OCI-LY1 (cell line): ENCODE results near the gene RAB11FIP4.

ENCODE experiments used
- H2AFZ ChIP-seq: fragments of 200-600 bp; sonication (generic), shearing (Covaris generic); 2 replicates; pipeline ENCODE4 v1.6.0; 2014; ENCODE audit warnings: antibody characterized with exemption, mild to moderate bottlenecking, low read length
- H3F3A ChIP-seq: fragments of 200-600 bp; sonication (generic), shearing (Covaris generic); 2 replicates; pipeline ENCODE4 v1.6.0; 2014; ENCODE audit warnings: mild to moderate bottlenecking, antibody characterized with exemption, low read length, moderate library complexity; ENCODE audit not compliant: insufficient read depth
- H3K27ac ChIP-seq: fragments of 200-600 bp; sonication (generic); 2 replicates; pipeline ENCODE4 v1.5.1; 2014; ENCODE audit warnings: low read length, mixed run types, mild to moderate bottlenecking, low read depth; ENCODE audit not compliant: poor library complexity, severe bottlenecking
- H3K27me3 ChIP-seq: fragments of 200-600 bp; sonication (generic); 2 replicates; pipeline ENCODE4 v1.6.0; 2014; ENCODE audit warnings: antibody characterized with exemption, mild to moderate bottlenecking, low read length, moderate library complexity; ENCODE audit not compliant: insufficient read depth
- H3K36me3 ChIP-seq: fragments of 200-600 bp; sonication (generic); 2 replicates; pipeline ENCODE4 v1.6.1; 2014; ENCODE audit warnings: mild to moderate bottlenecking, antibody characterized with exemption, low read length, moderate library complexity, mixed read lengths; ENCODE audit not compliant: insufficient read depth
- H3K4me1 ChIP-seq: fragments of 200-600 bp; sonication (generic); 2 replicates; pipeline ENCODE4 v1.5.1; 2014; ENCODE audit warnings: mild to moderate bottlenecking, low read length, moderate library complexity; ENCODE audit not compliant: insufficient read depth, severe bottlenecking
- H3K4me2 ChIP-seq: fragments of 200-600 bp; sonication (generic), shearing (Covaris generic); 2 replicates; pipeline ENCODE4 v1.6.1; 2014; ENCODE audit warnings: low read length
- H3K4me3 ChIP-seq: fragments of 200-600 bp; sonication (generic); 2 replicates; pipeline ENCODE4 v1.5.1; 2014; ENCODE audit warnings: low read length, low read depth, mild to moderate bottlenecking, mixed read lengths; ENCODE audit not compliant: poor library complexity, severe bottlenecking
- H3K79me2 ChIP-seq: fragments of 200-600 bp; shearing (Covaris generic); 2 replicates; pipeline ENCODE4 v1.6.1; 2016; ENCODE audit warnings: mixed run types, low read length, mixed read lengths; ENCODE audit not compliant: insufficient read depth
- H3K9ac ChIP-seq: fragments of 200-600 bp; sonication (generic), shearing (Covaris generic); 2 replicates; pipeline ENCODE4 v1.6.1; 2014; ENCODE audit warnings: mild to moderate bottlenecking, low read length, mixed read lengths
- H3K9me2 ChIP-seq: fragments of 200-600 bp; sonication (generic), shearing (Covaris generic); 2 replicates; pipeline ENCODE4 v1.6.1; 2014; ENCODE audit warnings: low read depth, mild to moderate bottlenecking, low read length, mixed read lengths
- H3K9me3 ChIP-seq: fragments of 200-600 bp; shearing (Covaris generic); 2 replicates; pipeline ENCODE4 v1.6.1; 2014; ENCODE audit warnings: low read length, mixed read lengths
- H4K20me1 ChIP-seq: fragments of 200-600 bp; sonication (generic), shearing (Covaris generic); 2 replicates; pipeline ENCODE4 v1.6.0; 2016; ENCODE audit warnings: mild to moderate bottlenecking, low read length; ENCODE audit not compliant: insufficient read depth
- EZH2 ChIP-seq: fragments of 200-600 bp; sonication (generic), shearing (Covaris generic); IDR thresholded peaks from 2 replicates; pipeline ENCODE4 v1.8.0; 2017; ENCODE audit warnings: borderline replicate concordance, mixed run types, mild to moderate bottlenecking, antibody characterized with exemption, low read length, moderate library complexity, mixed read lengths
- TF ChIP-seq, protein P1 (sequence below): fragments of 200-600 bp; sonication (generic), shearing (Covaris generic); IDR thresholded peaks from 2 replicates; pipeline ENCODE4 v1.5.1; 2017; ENCODE audit warnings: mild to moderate bottlenecking, antibody characterized with exemption, low read length, moderate library complexity, mixed read lengths

Gene RAB11FIP4

DNA sequence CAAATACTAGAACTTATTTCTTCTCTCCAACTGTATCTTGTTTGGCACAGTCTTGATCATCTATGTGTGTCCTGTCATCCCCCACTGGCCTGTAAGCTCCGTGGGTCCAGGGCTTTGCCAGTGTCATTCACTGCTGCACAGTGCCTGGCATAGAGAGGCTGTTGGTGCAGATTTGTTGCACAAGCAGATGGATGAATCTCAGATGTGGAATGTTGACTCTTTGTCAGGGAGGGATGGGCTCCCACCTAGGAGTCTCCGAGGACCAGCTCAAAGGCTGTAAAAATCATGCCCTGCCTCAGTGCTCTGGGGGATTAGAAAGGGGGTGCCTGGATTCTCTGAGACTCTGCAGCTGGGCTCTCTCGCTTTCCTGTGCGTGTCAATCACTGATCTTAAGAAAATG is 60.6 kb downstream of the RAB11FIP4 start:
- Histone ChIP-seq H3K36me3 (no peaks in the 10 kb centered on the region), H2AFZ (no peak overlapping the region), H3K9ac (no peak overlapping the region), H3K4me2 (no peak overlapping the region), H3K27ac (no peak overlapping the region), H3K4me1 (no peaks in the 10 kb centered on the region), H3K9me2 (no peaks in the 10 kb centered on the region), H4K20me1 (no peaks in the 10 kb centered on the region), H3F3A (no peaks in the 10 kb centered on the region), H3K4me3 (no peak overlapping the region), H3K9me3 (no peaks in the 10 kb centered on the region), H3K27me3 (peaks cover 10% of the 10 kb centered on the region; the same call in 1 of the 2 replicates), H3K79me2 (no peaks in the 10 kb centered on the region)
- TF ChIP-seq, protein P1, sequence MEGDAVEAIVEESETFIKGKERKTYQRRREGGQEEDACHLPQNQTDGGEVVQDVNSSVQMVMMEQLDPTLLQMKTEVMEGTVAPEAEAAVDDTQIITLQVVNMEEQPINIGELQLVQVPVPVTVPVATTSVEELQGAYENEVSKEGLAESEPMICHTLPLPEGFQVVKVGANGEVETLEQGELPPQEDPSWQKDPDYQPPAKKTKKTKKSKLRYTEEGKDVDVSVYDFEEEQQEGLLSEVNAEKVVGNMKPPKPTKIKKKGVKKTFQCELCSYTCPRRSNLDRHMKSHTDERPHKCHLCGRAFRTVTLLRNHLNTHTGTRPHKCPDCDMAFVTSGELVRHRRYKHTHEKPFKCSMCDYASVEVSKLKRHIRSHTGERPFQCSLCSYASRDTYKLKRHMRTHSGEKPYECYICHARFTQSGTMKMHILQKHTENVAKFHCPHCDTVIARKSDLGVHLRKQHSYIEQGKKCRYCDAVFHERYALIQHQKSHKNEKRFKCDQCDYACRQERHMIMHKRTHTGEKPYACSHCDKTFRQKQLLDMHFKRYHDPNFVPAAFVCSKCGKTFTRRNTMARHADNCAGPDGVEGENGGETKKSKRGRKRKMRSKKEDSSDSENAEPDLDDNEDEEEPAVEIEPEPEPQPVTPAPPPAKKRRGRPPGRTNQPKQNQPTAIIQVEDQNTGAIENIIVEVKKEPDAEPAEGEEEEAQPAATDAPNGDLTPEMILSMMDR = no peak
- TF ChIP-seq EZH2 = no peak

DNA sequence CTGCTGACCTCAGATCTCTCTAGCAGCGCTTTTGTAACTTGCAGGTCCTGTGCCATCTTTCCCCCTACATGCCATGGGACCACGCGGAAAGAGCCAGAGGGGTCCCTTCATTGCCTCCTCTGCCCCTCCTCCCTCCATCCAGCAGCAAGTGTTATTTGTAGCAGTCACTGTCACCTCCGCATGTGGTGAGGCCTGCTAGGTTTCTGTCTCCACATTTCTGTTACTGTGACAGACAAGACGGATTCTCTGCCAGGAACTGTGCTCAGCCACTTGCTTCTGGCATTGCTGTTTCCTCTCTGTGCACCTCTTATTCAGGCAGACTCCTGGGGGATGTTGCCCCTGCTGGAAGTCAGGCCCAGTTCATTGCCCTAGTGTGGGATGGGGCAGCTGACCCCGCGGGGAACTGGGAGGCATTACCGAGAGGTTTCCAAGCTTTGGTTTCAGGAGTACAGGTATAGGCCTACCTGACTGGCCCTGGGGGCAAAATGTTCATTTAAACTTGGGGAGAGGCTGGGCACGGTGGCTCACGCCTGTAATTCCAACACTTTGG is 61.2 kb downstream of the RAB11FIP4 start:
- Histone ChIP-seq H4K20me1 (no peaks in the 10 kb centered on the region), H3K4me1 (no peaks in the 10 kb centered on the region), H3F3A (no peaks in the 10 kb centered on the region), H3K27me3 (peaks cover 10% of the 10 kb centered on the region; the same call in 1 of the 2 replicates), H3K4me3 (no peak overlapping the region), H3K36me3 (no peaks in the 10 kb centered on the region), H3K9ac (no peak overlapping the region), H3K9me3 (no peaks in the 10 kb centered on the region), H3K27ac (no peak overlapping the region), H3K9me2 (no peaks in the 10 kb centered on the region), H3K4me2 (no peak overlapping the region), H2AFZ (no peak overlapping the region), H3K79me2 (no peaks in the 10 kb centered on the region)
- TF ChIP-seq, protein P1 = no peak
- TF ChIP-seq EZH2 = no peak

DNA sequence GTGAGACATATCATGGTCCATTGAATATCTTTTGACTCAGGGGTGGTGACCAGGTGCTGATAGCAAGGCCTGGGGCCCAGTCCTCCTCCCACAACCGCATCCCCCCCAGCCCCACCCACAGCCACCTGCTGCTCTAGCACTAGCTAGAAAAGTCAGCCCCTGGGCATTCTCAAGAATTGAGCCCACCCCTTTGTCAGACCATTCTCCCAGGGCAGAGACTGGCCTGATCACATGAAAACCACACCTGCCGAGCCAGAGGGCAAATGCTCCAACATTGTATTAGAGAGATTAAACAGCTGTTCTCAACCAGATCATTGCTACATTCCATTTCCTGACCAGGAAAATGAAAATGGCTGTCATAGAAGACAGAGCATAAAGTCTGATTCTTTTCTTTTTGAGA is 62.4 kb downstream of the RAB11FIP4 start:
- H3K4me3 ChIP-seq = no peak overlapping the region
- no peaks in the 10 kb centered on the region for H4K20me1 ChIP-seq
- no peak overlapping the region for H3K4me2 ChIP-seq
- no peaks in the 10 kb centered on the region for H3K36me3 ChIP-seq
- peaks cover 10% of the 10 kb centered on the region; the same call in 1 of the 2 replicates for H3K27me3 ChIP-seq
- no peaks in the 10 kb centered on the region for H3K4me1 ChIP-seq
- TF ChIP-seq, protein P1 = no peak
- no peak for TF ChIP-seq EZH2
- no peak overlapping the region for H3K27ac ChIP-seq
- no peaks in the 10 kb centered on the region for H3F3A ChIP-seq
- no peak overlapping the region for H3K9ac ChIP-seq
- no peak overlapping the region for H2AFZ ChIP-seq
- no peaks in the 10 kb centered on the region for H3K9me2 ChIP-seq
- H3K9me3 ChIP-seq = no peaks in the 10 kb centered on the region
- no peaks in the 10 kb centered on the region for H3K79me2 ChIP-seq
